Stimulated activated CD4-positive, alpha-beta T cell treated with anti-CD3 and anti-CD28 coated beads, Interleukin-1b, Interleukin-23, amount 100 ng/mL, for 4 hours (primary cell): ENCODE data around the gene PAK5.

Experiments used
- DNase-seq, 2 donors: peaks; one replicate each; pipeline ENCODE4 v3.0.0-alpha.2; 2020; ENCODE audit warnings: low read depth in 2 of 2

The PAK5 gene

GRCh38 chr20:9616455-9616805, 222.4 kb downstream of the PAK5 start:
- DNase-seq, result no peak

GRCh38 chr20:9615766-9616454, 223.0 kb downstream of the PAK5 start:
- no peak for DNase-seq

- no peak for DNase-seq
These were observed 223.8 kb downstream of the PAK5 start for GRCh38 chr20:9615118-9615517.

- no peak for DNase-seq
These were observed 225.0 kb downstream of the PAK5 start for GRCh38 chr20:9613871-9614270.

GRCh38 chr20:9611921-9612320, 227.0 kb downstream of the PAK5 start:
- no peak for DNase-seq

GRCh38 chr20:9610665-9611064, 228.2 kb downstream of the PAK5 start:
- DNase-seq, result no peak

- DNase-seq, result peak; percentile 2 to 3
These were observed 228.9 kb downstream of the PAK5 start for GRCh38 chr20:9609887-9610502.

GRCh38 chr20:9608639-9609340, 230.1 kb downstream of the PAK5 start:
- DNase-seq, result no peak

- no peak for DNase-seq
These were observed 236.1 kb downstream of the PAK5 start for GRCh38 chr20:9602847-9603183.

- DNase-seq, result no peak
These were observed 238.3 kb downstream of the PAK5 start for GRCh38 chr20:9600562-9600961.

GRCh38 chr20:9597547-9597946, 241.3 kb downstream of the PAK5 start:
- DNase-seq, result no peak

GRCh38 chr20:9595763-9596162, 243.1 kb downstream of the PAK5 start:
- DNase-seq, result no peak

- DNase-seq, result no peak
These were observed 244.5 kb downstream of the PAK5 start for GRCh38 chr20:9594284-9594875.

- no peak for DNase-seq
These were observed 246.5 kb downstream of the PAK5 start for GRCh38 chr20:9592419-9592818.

GRCh38 chr20:9591080-9591479, 247.8 kb downstream of the PAK5 start:
- DNase-seq, result no peak

- DNase-seq, result no peak
These were observed 248.7 kb downstream of the PAK5 start for GRCh38 chr20:9590189-9590588.

GRCh38 chr20:9588706-9589105, 250.2 kb downstream of the PAK5 start:
- DNase-seq, result no peak

- no peak for DNase-seq
These were observed 255.7 kb downstream of the PAK5 start for GRCh38 chr20:9583151-9583550.

- DNase-seq, result no peak
These were observed 256.7 kb downstream of the PAK5 start for GRCh38 chr20:9582137-9582536.

GRCh38 chr20:9581509-9581908, 257.4 kb downstream of the PAK5 start:
- no peak for DNase-seq

- no peak for DNase-seq
These were observed 260.3 kb downstream of the PAK5 start for GRCh38 chr20:9578594-9578993.

GRCh38 chr20:9577397-9577796, 261.5 kb downstream of the PAK5 start:
- no peak for DNase-seq

- DNase-seq, result no peak
These were observed 262.2 kb downstream of the PAK5 start for GRCh38 chr20:9576695-9577094.
